Right lobe of liver (tissue), 6 donors: ENCODE measurements around the gene TMEM74B. TPM values are rescaled to one million over a fixed set of nuclear protein-coding genes. Genes with fewer than 3 reads are reported as not detected.
A peak's percentile ranks its signal among the peaks of the same experiment; 100 is the strongest.

Source experiments
- ATAC-seq, 4 donors: fragments of 200-7000 bp; cut with Tn5 transposase; one replicate each; pipeline ENCODE4 v1.9.1; 2020; ENCODE audit warnings: mild to moderate bottlenecking in 4 of 4, moderate library complexity in 4 of 4
- DNase-seq, 3 donors: peaks; one replicate each; pipeline ENCODE4 v3.0.0-alpha.2; 2020
- H3K27ac ChIP-seq, 3 donors: fragments of 200-600 bp; one replicate each; pipeline ENCODE4 v1.8.0; 2022
- H3K27me3 ChIP-seq, 2 donors: fragments of 200-600 bp; one replicate each; pipeline ENCODE4 v1.8.0; 2022
- H3K36me3 ChIP-seq, 4 donors: fragments of 200-600 bp; sonication (generic) in 1 of 4; one replicate each; pipeline versions ENCODE4 v1.5.1 to v1.8.0; 2017 to 2022; ENCODE audit warnings: control low read depth in 1 of 4
- H3K4me1 ChIP-seq, 4 donors: fragments of 200-600 bp; sonication (generic) in 1 of 4; one replicate each; pipeline versions ENCODE4 v1.5.1 to v1.8.0; 2017 to 2022; ENCODE audit warnings: control low read depth in 1 of 4
- H3K4me3 ChIP-seq, 3 donors: fragments of 200-600 bp; one replicate each; pipeline ENCODE4 v1.8.0; 2022
- H3K9me3 ChIP-seq, 4 donors: fragments of 200-600 bp; sonication (generic) in 1 of 4; one replicate each; pipeline versions ENCODE4 v1.5.1 to v1.8.0; 2017 to 2022; ENCODE audit warnings: control low read depth in 1 of 4
- POLR2A ChIP-seq: fragments of 450-650 bp; IDR thresholded peaks from one replicate; pipeline ENCODE4 v1.6.1; 2017; ENCODE audit warnings: antibody characterized with exemption, mild to moderate bottlenecking
- WGBS: methylation state at CpG from one replicate; pipeline ENCODE4 v1.1.6; 2018; ENCODE audit warnings: low coverage, low lambda C conversion rate; ENCODE audit not compliant: insufficient coverage; ENCODE audit errors: missing lambda C conversion rate; 5-methylcytosine and 5-hydroxymethylcytosine counted together
- intact Hi-C, 2 donors: fragments of 100-400 bp; cut with DNase I; formaldehyde crosslinking; loops; one replicate each; pipeline versions ENCODE4 v1.11.2 to v1.14.1; 2022
- total RNA-seq, 6 experiments: library from RNA; depleted of rRNA in 2 of 6; stranded (reverse); fragments of >200 nt in 2 of 6; fragmentation: NEBNext Ultra II Directional in 3 of 6; extraction: Animal tissue kit (Norgen Biotek cat#: 25700) in 3 of 6; gene quantifications; one replicate each; pipeline versions ENCODE4 v1.1.0 to v1.2.4, GENCODE V29; 2016 to 2023
- TF ChIP-seq, protein P1 (sequence below), 4 donors: fragments of 200-600 bp in 3 of 4; fragments of 450-650 bp in 1 of 4; IDR thresholded peaks; one replicate each; pipeline versions ENCODE4 v1.5.1 to v1.8.0; 2016 to 2022; ENCODE audit warnings: antibody characterized with exemption in 4 of 4, mild to moderate bottlenecking in 2 of 4
- donor health status: DM: no; HTN: yes; CAD: no.
- donor health status: DM: no; HTN: no; CAD: no.
- donor health status: DM: no; HTN: no; CAD: no.
- donor health status: DM: no; HTN: yes; CAD: no.
- donor health status: DM: no; HTN: yes; CAD: no.

The TMEM74B gene
- total RNA-seq, 6 experiments from 2014 or later: 0.37 to 2.8 (median 1.8) TPM

DNA sequence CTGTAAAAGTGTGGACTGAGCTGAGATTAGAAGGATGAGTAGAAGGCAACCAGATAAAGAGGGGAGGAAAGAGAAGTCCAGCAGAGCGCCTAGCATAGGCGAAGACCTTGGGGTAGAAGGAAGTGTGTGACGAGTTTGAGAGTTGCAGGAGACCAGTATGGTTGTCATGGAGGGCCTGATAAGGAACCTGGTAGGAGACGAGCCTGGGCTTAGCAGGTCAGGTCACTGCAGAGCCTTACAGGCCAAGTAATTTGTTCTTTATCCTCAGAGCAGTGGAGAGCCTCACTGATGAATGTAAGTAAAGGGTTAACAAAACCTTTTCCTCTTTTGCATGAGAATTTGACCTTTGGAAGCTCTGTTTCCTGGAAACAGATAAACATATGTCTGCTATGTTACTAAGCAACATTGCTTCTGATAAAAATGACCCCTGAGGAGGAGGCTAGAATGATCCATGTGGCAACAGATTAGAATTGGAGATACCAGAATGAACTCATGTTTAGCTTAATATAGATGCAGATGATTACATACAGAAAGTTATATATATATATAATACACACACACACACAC is 2.9 kb upstream of the TMEM74B start:
- peak; percentile 50 to 72 (median 60) for ATAC-seq
- no peaks in the 10 kb centered on the region for H3K9me3 ChIP-seq
- 47% methylated on average over 4 of the region's 4 CpGs for WGBS
- no peaks in the 10 kb centered on the region for H3K27me3 ChIP-seq
- no peak for TF ChIP-seq POLR2A
- TF ChIP-seq, protein P1, sequence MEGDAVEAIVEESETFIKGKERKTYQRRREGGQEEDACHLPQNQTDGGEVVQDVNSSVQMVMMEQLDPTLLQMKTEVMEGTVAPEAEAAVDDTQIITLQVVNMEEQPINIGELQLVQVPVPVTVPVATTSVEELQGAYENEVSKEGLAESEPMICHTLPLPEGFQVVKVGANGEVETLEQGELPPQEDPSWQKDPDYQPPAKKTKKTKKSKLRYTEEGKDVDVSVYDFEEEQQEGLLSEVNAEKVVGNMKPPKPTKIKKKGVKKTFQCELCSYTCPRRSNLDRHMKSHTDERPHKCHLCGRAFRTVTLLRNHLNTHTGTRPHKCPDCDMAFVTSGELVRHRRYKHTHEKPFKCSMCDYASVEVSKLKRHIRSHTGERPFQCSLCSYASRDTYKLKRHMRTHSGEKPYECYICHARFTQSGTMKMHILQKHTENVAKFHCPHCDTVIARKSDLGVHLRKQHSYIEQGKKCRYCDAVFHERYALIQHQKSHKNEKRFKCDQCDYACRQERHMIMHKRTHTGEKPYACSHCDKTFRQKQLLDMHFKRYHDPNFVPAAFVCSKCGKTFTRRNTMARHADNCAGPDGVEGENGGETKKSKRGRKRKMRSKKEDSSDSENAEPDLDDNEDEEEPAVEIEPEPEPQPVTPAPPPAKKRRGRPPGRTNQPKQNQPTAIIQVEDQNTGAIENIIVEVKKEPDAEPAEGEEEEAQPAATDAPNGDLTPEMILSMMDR (IDR thresholded peaks at IDR 0.05): no peak
- H3K36me3 ChIP-seq: no peaks in the 10 kb centered on the region
- intact Hi-C loops: loop anchor here in 1 of 2 donors (10.0 kb wide), 1 partner anchor 63 kb away; no protein-coding TSS in a partner anchor
- DNase-seq: no peak
- H3K27ac ChIP-seq: peak overlapping the region in 1 of 3 donors; percentile 55
- no peak overlapping the region for H3K4me3 ChIP-seq
- peaks cover 0 to 23% (median 8%) of the 10 kb centered on the region in 4 donors for H3K4me1 ChIP-seq

GRCh38 chr20:1186367-1186991 is 1.7 kb upstream of the TMEM74B start:
- intact Hi-C loops: loop anchor here in 1 of 2 donors (10.0 kb wide), 1 partner anchor 62 kb away; no protein-coding TSS in a partner anchor
- Histone ChIP-seq H3K4me1 (peaks cover 0 to 23% (median 8%) of the 10 kb centered on the region in 4 donors), H3K27ac (no peak overlapping the region), H3K36me3 (no peaks in the 10 kb centered on the region), H3K27me3 (no peaks in the 10 kb centered on the region), H3K4me3 (no peak overlapping the region), H3K9me3 (no peaks in the 10 kb centered on the region)
- TF ChIP-seq, protein P1 (IDR thresholded peaks at IDR 0.05): no peak
- TF ChIP-seq POLR2A: no peak
- DNase-seq (no peak), ATAC-seq (peak; percentile 1 to 41 (median 10))
- 62% methylated on average over 5 of the region's 13 CpGs for WGBS

GRCh38 chr20:1185790-1186334 is 1.1 kb upstream of the TMEM74B start:
- H3K36me3 ChIP-seq: no peaks in the 10 kb centered on the region
- intact Hi-C loops: loop anchor here in 1 of 2 donors (10.0 kb wide), 1 partner anchor 61 kb away; no protein-coding TSS in a partner anchor
- H3K4me1 ChIP-seq: peaks cover 0 to 23% (median 8%) of the 10 kb centered on the region in 4 donors
- no peaks in the 10 kb centered on the region for H3K27me3 ChIP-seq
- no peaks in the 10 kb centered on the region for H3K9me3 ChIP-seq
- 0% methylated on average over 1 of the region's 20 CpGs for WGBS
- no peak overlapping the region for H3K27ac ChIP-seq
- TF ChIP-seq, protein P1 (IDR thresholded peaks at IDR 0.05): peak; percentile 48 to 60 (median 56)
- no peak for TF ChIP-seq POLR2A
- DNase-seq (peak in 2 of 3 donors; percentile 64 to 75), ATAC-seq (peak; percentile 71 to 81 (median 76))
- H3K4me3 ChIP-seq: peak overlapping the region; percentile 45 to 59 (median 57)

- Histone ChIP-seq H3K27me3 (no peaks in the 10 kb centered on the region), H3K27ac (no peak overlapping the region), H3K36me3 (no peaks in the 10 kb centered on the region), H3K4me3 (peak overlapping the region; percentile 45 to 59 (median 57)), H3K4me1 (peaks cover 0 to 23% (median 8%) of the 10 kb centered on the region in 4 donors), H3K9me3 (no peaks in the 10 kb centered on the region)
- intact Hi-C loops: loop anchor here in 1 of 2 donors (10.0 kb wide), 1 partner anchor 61 kb away; no protein-coding TSS in a partner anchor
- no peak for DNase-seq
- 0% methylated on average over 3 of the region's 54 CpGs for WGBS
- TF ChIP-seq, protein P1 (IDR thresholded peaks at IDR 0.05): no peak
- TF ChIP-seq POLR2A: no peak
- ATAC-seq: peak; percentile 19 to 38 (median 31)
These were observed 548 bp upstream of the TMEM74B start for GRCh38 chr20:1185316-1185741.
